DLD1 (cell line): ENCODE measurements around the gene ZNF134.

Experiments
- in situ Hi-C: cut with HindIII; loops from 2 replicates; pipeline ENCODE4 v1.10.0; 2017; ENCODE audit warnings: low sequenced_read_pairs

The ZNF134 gene

GRCh38 chr19:57637379-57637778, 23.3 kb downstream of the ZNF134 start:
- in situ Hi-C loops: no loop called here

DNA sequence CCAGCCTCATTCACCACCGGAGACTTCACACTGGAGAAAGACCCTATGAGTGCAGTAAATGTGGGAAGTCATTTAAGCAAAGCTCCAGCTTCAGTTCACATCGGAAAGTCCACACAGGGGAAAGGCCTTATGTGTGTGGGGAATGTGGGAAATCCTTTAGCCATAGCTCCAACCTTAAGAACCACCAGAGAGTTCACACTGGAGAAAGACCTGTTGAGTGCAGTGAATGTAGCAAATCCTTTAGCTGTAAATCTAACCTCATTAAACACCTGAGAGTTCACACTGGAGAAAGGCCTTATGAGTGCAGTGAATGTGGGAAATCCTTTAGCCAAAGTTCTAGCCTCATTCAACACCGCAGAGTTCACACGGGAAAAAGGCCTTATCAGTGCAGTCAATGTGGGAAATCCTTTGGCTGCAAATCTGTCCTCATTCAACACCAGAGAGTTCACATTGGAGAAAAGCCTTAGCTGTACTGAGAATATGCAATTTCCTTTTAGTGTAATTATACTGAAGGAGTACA, 27.7 kb downstream of the ZNF134 start:
- in situ Hi-C loops: no loop called here

- in situ Hi-C loops: no loop called here
Observed at GRCh38 chr19:57642396-57643046, 28.5 kb downstream of the ZNF134 start.

DNA sequence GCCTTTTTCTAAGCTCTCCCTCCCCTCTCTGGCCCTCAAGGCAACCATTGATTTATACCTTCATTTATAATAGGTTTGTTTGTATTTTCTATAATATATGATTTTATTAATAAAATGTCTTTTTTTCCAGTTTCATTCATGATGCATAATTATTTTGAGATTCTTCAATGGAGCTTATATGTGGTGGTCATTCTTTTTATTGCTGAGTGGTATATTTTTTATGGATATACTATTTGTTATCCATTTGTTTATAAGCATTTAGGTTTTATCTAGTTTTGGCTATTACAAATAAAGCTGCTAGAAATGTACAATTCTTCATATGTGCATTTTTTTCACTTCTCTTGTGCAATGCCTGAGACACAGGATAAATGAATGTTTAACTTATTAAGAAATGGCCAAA, 29.7 kb downstream of the ZNF134 start:
- in situ Hi-C loops: no loop called here

DNA sequence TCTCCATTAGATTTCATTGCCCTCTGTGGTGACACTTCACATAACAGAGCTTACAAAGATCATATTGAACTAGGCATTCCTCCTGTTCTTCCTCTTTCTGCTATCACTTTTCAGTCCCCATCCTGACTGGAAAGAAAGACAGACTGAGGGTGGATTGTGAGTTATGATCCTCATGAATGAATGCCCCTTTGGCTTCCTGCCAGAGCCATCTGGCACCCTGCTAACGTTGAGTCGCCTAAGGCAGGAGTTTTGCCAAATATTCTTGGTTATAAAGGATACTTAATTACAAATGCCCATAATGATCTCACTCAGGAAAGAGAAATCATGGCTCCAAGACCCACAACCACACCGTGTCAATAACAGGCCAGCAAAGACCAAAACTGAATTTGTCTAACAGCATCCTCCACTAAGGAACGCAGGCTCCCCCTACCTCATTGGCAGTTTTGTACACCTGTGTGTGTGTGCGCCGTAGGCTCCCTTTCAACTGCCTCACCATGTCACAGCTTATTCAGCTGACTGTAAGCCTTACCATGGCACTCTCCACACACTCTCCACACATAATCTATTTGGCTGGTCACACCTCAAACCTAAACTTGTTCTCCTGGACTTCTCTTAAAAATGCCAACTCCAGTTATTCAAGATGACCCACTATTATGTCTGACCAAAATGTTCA, 34.4 kb downstream of the ZNF134 start:
- in situ Hi-C loops: no loop called here

DNA sequence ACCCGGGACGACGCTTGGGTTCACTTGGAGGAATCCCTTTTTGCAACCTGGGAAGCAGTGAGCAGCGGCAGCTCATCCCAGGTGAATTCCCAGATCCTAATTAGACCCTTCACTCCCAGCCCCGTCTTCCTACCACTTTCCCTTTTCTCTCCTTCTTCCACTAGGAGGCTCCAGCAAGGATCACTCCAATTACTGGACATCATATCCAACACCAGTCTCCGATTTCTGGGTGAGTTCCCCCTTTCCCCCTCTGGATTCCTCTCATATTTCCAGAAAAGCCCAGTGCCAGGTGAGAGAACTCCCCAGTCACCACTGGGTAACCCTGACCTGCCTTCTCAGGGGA, 37.6 kb downstream of the ZNF134 start:
- in situ Hi-C loops: no loop called here

DNA sequence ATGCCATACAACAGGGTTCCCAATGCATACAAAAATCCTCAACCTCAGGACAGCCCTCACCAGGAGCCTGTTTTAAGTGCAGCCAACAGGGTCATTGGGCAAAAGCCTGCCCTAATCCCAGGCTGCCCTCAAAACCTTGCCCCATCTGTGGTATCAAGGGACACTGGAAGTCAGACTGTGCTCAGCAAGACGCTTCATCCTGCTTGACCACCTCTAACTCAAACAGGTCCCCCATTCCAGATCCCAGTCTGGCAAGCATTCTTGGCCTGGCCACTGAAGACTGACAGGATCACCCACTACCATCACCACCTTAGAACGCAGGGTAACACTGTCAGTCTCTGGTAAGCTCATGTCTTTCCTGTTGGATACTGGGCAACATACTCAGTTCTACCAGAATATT, 39.6 kb downstream of the ZNF134 start:
- in situ Hi-C loops: no loop called here

- in situ Hi-C loops: no loop called here
Observed at GRCh38 chr19:57655443-57655842, 41.4 kb downstream of the ZNF134 start.

DNA sequence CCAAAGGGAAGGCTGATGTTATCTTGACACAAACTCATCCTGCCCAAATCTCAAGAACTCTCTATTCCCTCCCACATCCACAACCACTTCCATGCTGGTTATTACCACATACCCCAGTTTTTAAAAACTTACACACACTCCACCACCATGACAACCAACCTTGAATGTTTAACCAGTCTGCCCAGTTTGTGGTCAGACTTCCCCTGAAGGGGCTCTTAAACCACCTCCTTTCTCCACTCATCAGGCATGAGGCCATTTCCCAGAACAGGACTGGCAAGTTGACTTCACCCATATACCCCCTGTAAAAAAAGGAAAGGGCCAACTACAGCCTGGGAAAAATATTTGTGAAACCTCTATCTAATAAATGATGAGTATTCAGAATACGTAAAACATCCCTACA, 42.3 kb downstream of the ZNF134 start:
- in situ Hi-C loops: no loop called here

DNA sequence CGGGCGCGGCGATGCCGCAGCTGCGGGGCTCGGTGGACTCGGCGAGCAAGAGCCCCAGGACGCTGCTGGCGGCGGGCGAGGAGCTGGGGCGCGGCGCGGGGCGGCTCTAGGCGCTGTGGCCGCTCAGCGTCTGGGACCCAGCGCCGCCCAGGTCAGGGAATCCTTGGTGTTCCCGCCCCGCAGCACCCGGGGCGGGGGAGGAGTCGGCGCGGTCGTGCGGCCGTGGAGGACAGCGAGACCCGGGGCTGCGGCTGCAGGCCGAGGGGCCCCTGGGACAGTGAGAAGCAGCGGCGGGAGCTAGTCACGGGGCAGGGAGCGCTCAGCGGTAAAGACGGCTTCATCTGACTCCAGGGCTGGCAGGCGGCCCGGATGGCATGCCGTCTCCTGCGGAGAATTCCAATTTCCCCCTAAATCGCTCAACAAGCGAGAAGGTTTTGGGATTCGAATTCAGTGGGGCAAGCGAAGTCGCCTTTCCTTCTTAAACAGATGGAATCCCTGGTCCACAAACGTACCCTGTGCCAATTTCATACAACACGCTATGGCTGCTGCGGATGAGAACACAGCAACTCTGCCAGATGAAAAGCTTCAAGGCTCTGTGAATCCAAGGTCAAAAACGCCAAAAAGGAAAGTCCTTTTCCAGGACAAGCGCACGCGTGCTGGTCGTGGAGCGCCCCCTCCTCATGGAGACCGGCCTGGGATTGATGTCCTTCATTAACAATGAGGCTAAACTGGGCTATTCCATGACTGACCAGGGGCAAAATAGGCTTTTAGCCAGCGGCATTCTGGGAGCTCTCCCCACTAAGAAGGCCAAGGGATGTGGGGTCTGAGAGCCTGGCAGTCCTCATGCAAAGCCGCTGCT, 50.5 kb downstream of the ZNF134 start:
- in situ Hi-C loops: no loop called here

DNA sequence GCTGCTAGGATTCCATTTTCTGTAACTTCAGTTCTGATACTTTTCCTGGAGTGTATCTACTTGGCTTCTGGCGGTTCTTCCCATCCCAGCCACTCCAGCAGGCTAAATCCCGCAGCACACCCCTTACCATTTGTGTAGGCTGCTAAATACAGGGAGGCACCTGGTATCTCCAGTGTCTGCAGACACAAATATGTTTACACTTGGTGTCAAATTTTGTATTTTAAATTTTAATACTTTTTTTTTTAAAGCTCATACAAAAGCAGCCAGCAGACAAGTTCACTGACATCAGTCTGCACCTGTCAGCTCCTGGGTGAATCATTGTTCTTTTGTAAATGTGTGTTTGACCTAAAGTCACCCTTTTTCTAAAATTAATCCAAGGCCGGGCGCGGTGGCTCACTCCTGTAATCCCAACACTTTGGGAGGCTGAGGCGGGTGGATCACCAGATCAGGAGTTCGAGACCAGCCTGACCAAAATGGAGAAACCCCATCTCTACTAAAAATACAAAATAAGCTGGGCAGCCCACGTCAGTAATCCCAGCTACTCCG, 51.3 kb downstream of the ZNF134 start:
- in situ Hi-C loops: no loop called here

GRCh38 chr19:57667228-57667627, 53.2 kb downstream of the ZNF134 start:
- in situ Hi-C loops: no loop called here

DNA sequence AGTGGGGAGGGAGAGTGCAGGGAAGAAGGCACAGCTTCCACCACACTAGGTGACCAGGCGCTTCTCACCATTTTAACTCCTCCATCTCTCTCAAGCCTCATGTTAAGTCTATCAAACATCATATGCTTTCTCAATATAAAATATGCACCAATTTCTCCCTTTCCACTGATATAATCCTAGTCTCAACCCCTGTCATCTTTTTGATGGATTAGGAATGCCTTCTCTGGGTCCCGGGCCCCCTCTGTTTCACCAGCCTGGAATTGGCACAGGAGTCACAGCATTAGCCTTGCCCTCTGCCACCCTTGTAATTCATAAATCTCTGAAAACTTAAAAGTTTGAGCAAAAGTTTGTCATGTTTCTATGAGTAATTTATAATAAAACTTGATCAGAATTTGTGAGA, 54.6 kb downstream of the ZNF134 start, which contains the start of gene ZSCAN4:
ZSCAN4 (plus strand) TSS at position 301 of the 400 bp plus-strand sequence. CDS start 7,211 bp downstream, outside the sequence.
- in situ Hi-C loops: no loop called here

DNA sequence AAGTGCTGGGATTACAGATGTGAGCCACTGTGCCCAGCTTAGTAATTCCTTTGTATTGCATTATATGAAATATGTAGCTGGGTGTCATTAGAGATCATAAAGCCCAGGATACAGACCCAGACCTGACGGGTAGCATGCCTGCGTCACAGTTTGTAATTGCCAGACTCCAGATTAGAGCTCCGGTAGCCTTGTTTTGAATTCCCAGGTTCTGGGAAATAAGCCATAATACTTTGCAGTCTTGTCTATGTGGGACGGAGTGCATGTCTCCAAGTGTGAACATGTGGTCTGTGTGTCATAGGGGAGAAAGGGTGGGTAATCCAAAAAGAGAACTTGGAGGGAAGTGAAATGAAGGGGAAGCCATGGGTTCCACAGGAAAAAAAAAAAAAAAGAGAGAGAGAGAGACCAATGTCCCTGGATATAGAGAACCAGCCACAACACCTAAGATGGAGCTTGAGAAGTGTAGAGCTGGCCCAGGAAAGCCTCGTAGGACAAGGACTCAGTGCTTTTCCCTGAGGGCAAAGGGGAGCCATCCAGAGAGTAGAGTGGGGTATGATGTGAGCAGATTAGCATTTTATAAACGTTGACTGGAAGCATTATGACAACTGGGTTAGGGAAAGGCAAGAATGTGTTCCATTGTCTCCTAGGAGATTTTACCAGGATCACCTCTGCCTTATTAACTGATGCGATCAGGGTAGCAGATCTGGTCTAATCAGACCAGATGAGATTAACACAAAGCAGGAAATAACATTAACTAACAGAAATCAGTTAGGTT, 57.3 kb downstream of the ZNF134 start:
- in situ Hi-C loops: no loop called here

- in situ Hi-C loops: no loop called here
Observed at GRCh38 chr19:57672466-57672865, 58.4 kb downstream of the ZNF134 start.
